IPS-18a (cell line): ENCODE data around the gene HEXIM1.

ENCODE experiments used
- H3K27ac ChIP-seq: one replicate; pipeline ENCODE4 v1.5.1; 2013; ENCODE audit warnings: low read length
- H3K27me3 ChIP-seq: one replicate; pipeline ENCODE4 v1.6.1; 2013; ENCODE audit warnings: mild to moderate bottlenecking, low read length; ENCODE audit not compliant: control insufficient read depth, insufficient read depth
- H3K36me3 ChIP-seq: one replicate; pipeline ENCODE4 v1.6.1; 2013; ENCODE audit warnings: low read depth, low read length; ENCODE audit not compliant: control insufficient read depth
- H3K4me1 ChIP-seq: one replicate; pipeline ENCODE4 v1.6.1; 2013; ENCODE audit warnings: low read depth, low read length; ENCODE audit not compliant: control insufficient read depth
- H3K4me3 ChIP-seq: one replicate; pipeline ENCODE4 v1.5.1; 2013; ENCODE audit warnings: low read length
- H3K9ac ChIP-seq: one replicate; pipeline ENCODE4 v1.6.1; 2013; ENCODE audit warnings: mild to moderate bottlenecking, low read length, moderate library complexity
- H3K9me3 ChIP-seq: one replicate; pipeline ENCODE4 v1.6.1; 2013; ENCODE audit warnings: low read depth, low read length; ENCODE audit not compliant: control insufficient read depth

The HEXIM1 gene, protein sequence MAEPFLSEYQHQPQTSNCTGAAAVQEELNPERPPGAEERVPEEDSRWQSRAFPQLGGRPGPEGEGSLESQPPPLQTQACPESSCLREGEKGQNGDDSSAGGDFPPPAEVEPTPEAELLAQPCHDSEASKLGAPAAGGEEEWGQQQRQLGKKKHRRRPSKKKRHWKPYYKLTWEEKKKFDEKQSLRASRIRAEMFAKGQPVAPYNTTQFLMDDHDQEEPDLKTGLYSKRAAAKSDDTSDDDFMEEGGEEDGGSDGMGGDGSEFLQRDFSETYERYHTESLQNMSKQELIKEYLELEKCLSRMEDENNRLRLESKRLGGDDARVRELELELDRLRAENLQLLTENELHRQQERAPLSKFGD

DNA sequence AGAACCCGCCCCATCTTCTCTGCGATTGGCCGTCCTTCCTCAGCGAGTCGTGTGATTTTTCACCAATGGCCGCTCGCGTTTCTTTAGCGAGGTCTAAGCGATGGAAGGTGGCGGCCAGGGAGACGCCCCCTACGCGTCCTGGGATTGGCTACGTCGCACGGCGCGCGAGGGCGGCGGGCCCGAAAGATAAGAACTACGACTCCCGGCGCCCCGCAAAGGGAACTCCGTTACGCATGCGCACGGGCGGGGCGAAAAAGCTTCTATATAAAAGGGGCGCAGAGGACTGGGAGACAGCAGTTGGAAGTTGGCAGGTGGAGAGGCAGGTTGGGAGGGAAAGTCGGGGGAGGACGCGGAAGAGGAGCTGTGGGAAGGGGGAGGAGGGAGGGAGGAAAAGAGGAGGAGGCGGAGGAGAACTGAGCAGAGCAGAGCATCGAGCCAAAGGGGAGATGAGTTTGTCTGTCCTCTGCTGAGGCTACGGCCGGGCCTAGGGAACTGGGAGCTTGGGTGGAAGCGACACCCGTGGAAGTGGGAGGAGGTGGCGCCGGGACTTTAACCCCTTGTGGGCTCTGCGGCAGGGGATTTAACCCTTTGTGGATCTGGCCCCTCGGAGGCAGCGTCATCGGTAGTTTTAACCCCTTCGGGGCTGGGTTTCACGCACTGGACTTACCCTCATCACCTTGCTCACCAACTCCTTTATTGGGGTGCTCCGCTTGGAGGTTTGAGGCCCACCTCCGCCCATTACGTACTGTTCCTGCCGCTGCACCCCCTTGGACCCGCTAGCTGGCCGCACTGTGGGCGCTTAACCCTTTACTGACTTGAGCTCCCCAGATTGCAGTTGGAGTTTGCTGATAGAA, at the start of gene HEXIM1:
HEXIM1 (plus strand) TSS at position 293 of the 854 bp plus-strand sequence. CDS start 716 bp downstream, outside the sequence.
- H3K4me1 ChIP-seq: peaks cover 18% of the 10 kb centered on the region

GRCh38 chr17:45098869-45099616, 49.2 kb upstream of the HEXIM1 start:
- peaks cover 71% of the 10 kb centered on the region for H3K36me3 ChIP-seq
- no peaks in the 10 kb centered on the region for H3K4me1 ChIP-seq
- H3K9me3 ChIP-seq: no peaks in the 10 kb centered on the region
- no peak overlapping the region for H3K27ac ChIP-seq
- H3K9ac ChIP-seq: no peak overlapping the region
- H3K27me3 ChIP-seq: no peaks in the 10 kb centered on the region
- no peak overlapping the region for H3K4me3 ChIP-seq

More for the DNA sequence above, at the start of gene HEXIM1:
- Histone ChIP-seq H3K27ac (peak within 1 kb of the TSS; percentile 98), H3K9ac (peak within 1 kb of the TSS; percentile 98), H3K9me3 (no peaks in the 10 kb centered on the region), H3K36me3 (no peaks in the 10 kb centered on the region), H3K4me3 (peak within 1 kb of the TSS; percentile 97), H3K27me3 (no peaks in the 10 kb centered on the region)

DNA sequence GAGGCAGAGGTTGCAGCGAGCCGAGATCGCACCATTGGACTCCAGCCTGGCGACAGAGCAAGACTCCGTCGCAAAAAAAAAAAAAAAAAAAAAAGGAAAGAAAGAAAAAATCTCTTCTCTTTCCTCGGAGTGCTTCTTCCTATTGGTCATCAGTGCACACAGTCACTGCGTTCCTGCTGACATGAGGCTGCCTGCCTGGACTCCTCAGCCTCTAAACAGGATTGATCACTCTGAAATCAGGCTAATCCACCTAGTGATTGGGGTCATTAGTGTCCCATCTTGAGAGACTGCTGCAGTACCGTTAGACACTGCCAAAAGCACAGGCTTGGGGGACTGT, 46.8 kb upstream of the HEXIM1 start:
- Histone ChIP-seq H3K27ac (no peak overlapping the region), H3K36me3 (peaks cover 82% of the 10 kb centered on the region), H3K9ac (no peak overlapping the region)

DNA sequence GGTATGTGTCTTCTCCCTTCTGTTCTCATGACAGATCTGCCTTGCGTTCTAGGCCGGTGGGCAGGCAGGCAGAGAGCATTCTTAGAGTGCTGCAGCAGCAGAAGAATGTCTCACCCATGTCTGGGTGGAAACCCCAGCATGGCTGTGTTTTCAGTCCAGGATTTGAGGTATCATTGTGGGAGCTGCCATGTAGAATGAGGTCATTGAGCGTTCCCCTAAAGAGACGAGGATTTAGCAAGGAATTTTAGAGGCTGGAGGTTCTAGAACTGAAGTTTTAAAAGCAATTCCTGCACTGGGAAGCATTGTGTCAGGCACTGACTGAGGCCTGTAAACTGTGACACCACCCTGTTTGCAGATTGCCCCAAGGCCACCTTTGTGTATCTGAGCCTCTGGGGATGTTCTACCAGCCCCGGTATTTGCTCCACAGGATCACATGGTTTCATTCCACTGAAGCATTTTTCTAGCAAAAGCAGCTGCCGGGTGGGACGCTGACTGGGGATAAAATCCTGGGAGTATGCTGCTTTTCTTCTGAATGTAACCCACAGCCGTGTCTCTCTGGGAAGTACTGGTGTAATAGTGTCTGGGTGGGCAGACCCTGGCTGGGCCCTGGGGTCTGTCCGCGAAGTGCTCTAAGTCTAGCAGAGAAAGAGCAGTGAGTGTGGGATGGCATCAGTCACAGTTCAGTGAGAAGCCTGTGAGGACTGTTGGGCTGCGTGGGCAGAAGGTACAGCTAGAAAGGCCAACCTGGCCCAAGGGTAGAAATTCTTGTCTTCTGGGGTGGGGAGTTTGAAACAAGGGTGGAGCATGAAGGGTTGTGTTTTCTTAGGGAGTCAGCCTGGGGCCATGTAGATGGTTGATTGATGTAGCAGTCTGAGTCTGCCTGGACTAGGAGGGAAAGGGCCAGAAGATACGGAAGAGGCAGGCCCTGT, 46.1 kb upstream of the HEXIM1 start:
- H3K9me3 ChIP-seq: no peaks in the 10 kb centered on the region
- no peaks in the 10 kb centered on the region for H3K4me1 ChIP-seq
- no peaks in the 10 kb centered on the region for H3K27me3 ChIP-seq
- no peak overlapping the region for H3K27ac ChIP-seq
- peaks cover 82% of the 10 kb centered on the region for H3K36me3 ChIP-seq
- no peak overlapping the region for H3K4me3 ChIP-seq
- no peak overlapping the region for H3K9ac ChIP-seq

More for the DNA sequence above, 46.8 kb upstream of the HEXIM1 start:
- no peaks in the 10 kb centered on the region for H3K9me3 ChIP-seq
- no peaks in the 10 kb centered on the region for H3K4me1 ChIP-seq
- no peaks in the 10 kb centered on the region for H3K27me3 ChIP-seq
- no peak overlapping the region for H3K4me3 ChIP-seq

- H3K9ac ChIP-seq: no peak overlapping the region
- H3K9me3 ChIP-seq: no peaks in the 10 kb centered on the region
- H3K4me3 ChIP-seq: no peak overlapping the region
- no peak overlapping the region for H3K27ac ChIP-seq
- peaks cover 82% of the 10 kb centered on the region for H3K36me3 ChIP-seq
- H3K4me1 ChIP-seq: no peaks in the 10 kb centered on the region
- no peaks in the 10 kb centered on the region for H3K27me3 ChIP-seq
Measured at GRCh38 chr17:45102856-45103255, 45.4 kb upstream of the HEXIM1 start.

DNA sequence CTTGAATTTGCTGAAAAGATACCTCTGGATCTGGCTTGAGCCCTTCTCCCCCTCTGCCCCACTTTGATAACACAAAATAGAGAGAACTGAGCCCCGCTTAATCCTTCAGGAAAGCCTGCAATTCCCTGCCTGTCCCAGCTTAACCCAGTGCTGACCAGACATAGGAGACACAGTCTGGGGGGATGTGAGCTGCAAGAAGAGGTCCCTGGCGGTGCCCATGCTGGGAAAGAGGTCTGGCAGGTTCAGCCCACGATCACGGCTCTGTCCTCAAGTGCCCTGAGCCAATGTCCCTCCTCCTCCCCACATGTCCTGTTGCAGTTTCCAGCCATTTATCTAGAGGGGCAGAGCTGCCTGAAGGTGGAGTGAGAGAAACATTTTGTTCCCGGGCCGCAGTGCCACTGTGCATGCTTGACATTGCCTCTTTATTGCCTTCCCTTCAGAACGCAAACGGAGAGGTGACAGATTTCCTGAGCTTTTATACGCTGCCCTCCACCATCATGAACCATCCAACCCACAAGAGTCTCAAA, 44.9 kb upstream of the HEXIM1 start:
- Histone ChIP-seq H3K9ac (no peak overlapping the region), H3K4me1 (no peaks in the 10 kb centered on the region), H3K27ac (no peak overlapping the region), H3K9me3 (no peaks in the 10 kb centered on the region), H3K36me3 (peaks cover 82% of the 10 kb centered on the region), H3K27me3 (no peaks in the 10 kb centered on the region), H3K4me3 (no peak overlapping the region)

DNA sequence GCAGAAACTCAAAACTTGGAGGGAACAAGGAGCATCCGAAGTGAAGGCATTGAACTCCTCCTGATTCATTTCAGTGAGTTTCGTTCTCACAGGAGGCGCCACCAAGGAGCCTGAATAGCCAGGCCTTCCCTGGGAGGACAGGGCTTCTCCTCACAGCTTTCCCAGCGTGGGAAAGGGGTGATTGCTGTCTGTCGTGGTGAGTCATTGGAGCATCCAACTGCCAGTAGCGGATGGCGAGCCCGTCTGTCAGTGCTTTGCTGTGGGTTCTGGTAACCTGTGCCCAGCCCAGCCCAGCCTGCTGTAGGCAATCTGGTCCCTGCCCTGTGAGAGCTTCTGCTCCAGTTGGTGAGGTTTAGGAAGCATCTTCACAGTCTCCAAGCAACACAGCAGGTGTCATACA, 44.2 kb upstream of the HEXIM1 start:
- Histone ChIP-seq H3K4me3 (no peak overlapping the region), H3K27ac (no peak overlapping the region), H3K36me3 (peaks cover 79% of the 10 kb centered on the region), H3K9ac (no peak overlapping the region), H3K4me1 (no peaks in the 10 kb centered on the region), H3K27me3 (no peaks in the 10 kb centered on the region), H3K9me3 (no peaks in the 10 kb centered on the region)

GRCh38 chr17:45104497-45104896, 43.8 kb upstream of the HEXIM1 start:
- Histone ChIP-seq H3K4me3 (no peak overlapping the region), H3K36me3 (peaks cover 77% of the 10 kb centered on the region)

DNA sequence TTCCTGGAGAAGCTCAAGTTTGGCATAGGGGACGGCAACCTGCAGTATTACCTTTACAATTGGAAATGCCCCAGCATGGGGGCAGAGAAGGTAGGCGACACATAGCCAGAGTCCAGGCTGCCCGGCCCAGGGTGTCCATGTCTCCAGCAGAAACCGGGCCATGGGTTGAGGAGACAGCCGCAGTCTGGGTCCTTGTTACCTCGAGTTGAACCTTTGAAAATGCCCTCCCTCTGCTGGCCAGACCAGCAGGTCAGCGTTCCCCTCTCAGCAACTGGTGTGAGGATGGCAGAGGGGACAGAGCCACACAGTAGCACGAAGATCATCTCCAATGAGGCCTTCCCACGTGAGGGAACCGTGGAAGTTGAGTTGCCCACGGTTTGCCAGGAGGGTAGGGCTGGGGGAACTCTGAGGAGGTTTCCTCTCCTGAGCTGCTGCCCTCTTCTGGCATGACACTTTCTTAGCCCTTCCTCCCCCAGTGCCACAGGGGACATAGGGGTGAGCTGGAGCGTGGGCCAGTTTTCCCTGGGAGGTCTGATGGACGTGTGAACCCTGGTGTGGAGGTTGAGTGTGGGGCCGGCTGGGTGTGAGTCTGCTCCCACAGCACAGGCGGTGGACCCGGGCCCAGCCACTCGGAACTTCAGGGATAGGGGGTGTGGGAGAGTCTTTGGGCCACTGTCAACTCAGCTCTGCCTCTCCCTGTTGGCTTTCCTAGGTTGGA, 43.2 kb upstream of the HEXIM1 start:
- Histone ChIP-seq H3K36me3 (peaks cover 72% of the 10 kb centered on the region), H3K4me1 (no peaks in the 10 kb centered on the region), H3K27me3 (no peaks in the 10 kb centered on the region), H3K9ac (no peak overlapping the region), H3K9me3 (no peaks in the 10 kb centered on the region), H3K27ac (no peak overlapping the region), H3K4me3 (no peak overlapping the region)

More at GRCh38 chr17:45104497-45104896, 43.8 kb upstream of the HEXIM1 start:
- Histone ChIP-seq H3K9me3 (no peaks in the 10 kb centered on the region), H3K4me1 (no peaks in the 10 kb centered on the region), H3K9ac (no peak overlapping the region), H3K27ac (no peak overlapping the region), H3K27me3 (no peaks in the 10 kb centered on the region)

DNA sequence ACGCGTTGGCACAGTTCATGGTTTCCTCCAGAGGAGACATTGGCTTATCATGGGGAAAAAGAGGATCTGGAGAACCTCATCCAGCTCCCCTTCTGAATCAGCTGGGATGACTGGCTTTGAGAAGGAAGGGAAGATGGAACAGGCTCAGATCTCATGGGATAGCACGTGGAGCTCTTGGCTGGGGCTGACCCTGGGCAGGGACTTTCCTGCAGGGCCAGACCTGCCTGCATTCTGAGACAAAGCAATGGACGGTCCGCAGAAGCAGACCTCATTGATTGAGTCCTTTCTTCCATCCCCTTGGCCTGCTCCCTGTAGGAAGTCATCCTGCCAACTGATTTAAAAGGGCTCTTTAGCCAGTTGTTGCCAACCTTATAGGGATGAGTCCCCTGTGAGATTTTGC, 42.2 kb upstream of the HEXIM1 start:
- Histone ChIP-seq H3K36me3 (peaks cover 72% of the 10 kb centered on the region), H3K4me3 (no peak overlapping the region), H3K9me3 (no peaks in the 10 kb centered on the region), H3K9ac (no peak overlapping the region), H3K4me1 (no peaks in the 10 kb centered on the region), H3K27me3 (no peaks in the 10 kb centered on the region), H3K27ac (no peak overlapping the region)
